HG02943 (cell line): ENCODE results near the gene ZBTB7B.

Experiments used
- ATAC-seq: cut with Tn5 transposase; IDR thresholded peaks from one replicate; pipeline ENCODE4 v1.9.1; 2021; ENCODE audit warnings: mild to moderate bottlenecking, low read depth, moderate library complexity; ENCODE audit not compliant: unreplicated experiment

Gene ZBTB7B

DNA sequence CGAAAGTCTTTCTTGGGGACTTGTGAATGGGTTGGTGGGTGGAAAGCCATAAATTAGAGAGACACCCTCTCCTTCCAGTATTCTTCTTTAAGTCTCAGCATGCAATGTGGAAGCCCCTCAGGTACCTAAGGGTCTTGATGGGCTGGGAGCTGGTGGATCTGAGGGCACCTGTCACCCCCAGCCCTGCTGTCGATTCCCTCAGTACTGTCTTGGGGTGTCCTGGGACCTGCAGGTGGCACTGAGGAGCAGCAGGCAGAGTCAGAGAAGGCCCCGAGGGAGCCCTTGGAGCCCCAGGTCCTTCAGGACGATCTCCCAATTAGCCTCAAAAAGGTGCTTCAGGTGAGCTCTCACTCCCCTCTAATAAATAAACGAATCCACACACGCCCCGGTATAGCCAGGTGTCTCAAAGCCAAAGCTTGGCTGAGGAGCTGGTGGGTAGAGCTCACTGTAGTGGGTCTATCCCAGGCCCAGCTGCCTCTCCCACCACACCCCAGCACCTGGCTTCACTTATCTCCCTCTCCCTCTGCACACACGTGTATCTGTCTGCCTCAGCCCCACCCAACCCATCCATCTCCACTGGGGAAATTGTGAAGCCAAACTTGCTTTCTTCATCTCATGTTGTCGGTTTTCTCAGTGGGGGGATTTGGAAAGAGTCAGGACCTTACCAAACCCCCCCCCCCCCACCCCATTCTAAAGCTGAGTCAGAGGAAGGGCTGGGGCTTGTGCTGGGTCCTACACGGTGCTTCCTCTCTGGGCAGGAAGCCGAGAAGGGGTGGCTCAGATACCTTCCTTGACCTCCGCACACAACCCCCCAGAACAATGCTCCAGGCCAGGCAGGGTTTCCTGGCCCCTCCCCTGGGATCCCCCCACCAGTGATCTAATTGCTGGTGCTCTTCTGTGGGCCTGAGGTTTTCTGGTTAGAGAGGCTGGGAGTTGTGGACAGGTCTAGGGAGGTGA is 50.1 kb downstream of the ZBTB7B start:
- ATAC-seq, result no peak

- ATAC-seq, result no peak
Measured at GRCh38 chr1:155053531-155054105, 51.0 kb downstream of the ZBTB7B start.

GRCh38 chr1:155057104-155057503 is 54.5 kb downstream of the ZBTB7B start:
- ATAC-seq, result no peak

DNA sequence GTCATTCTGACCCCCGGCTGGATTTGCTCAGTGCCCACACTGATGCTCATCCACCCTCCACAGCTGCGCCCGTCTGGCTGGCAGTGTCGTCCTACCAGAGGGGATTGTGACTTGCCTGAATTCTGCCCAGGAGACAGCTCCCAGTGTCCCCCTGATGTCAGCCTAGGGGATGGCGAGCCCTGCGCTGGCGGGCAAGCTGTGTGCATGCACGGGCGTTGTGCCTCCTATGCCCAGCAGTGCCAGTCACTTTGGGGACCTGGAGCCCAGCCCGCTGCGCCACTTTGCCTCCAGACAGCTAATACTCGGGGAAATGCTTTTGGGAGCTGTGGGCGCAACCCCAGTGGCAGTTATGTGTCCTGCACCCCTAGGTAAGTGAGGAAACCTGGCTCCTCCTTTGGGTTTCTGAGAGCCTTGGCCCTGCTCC is 55.2 kb downstream of the ZBTB7B start:
- no peak for ATAC-seq

DNA sequence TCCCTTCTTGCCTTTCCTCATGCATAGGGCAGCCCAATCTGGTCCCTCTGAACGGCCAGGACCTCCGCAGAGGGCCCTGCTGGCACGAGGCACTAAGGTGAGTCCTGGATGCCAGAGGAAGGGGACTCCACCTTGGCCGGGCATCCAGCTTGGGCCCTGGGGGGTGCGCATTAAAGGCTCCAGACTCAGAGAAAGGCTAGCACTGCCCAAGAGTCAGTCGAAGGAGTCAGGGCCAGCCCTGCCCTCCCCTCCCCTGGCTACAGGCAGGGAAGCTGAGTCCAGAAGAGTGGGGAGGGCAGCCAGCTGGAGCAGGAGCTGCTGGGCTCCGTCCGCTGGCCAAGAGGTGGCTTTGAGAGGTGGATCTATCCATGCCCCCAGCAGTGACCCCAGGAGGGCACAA is 58.1 kb downstream of the ZBTB7B start:
- no peak for ATAC-seq

DNA sequence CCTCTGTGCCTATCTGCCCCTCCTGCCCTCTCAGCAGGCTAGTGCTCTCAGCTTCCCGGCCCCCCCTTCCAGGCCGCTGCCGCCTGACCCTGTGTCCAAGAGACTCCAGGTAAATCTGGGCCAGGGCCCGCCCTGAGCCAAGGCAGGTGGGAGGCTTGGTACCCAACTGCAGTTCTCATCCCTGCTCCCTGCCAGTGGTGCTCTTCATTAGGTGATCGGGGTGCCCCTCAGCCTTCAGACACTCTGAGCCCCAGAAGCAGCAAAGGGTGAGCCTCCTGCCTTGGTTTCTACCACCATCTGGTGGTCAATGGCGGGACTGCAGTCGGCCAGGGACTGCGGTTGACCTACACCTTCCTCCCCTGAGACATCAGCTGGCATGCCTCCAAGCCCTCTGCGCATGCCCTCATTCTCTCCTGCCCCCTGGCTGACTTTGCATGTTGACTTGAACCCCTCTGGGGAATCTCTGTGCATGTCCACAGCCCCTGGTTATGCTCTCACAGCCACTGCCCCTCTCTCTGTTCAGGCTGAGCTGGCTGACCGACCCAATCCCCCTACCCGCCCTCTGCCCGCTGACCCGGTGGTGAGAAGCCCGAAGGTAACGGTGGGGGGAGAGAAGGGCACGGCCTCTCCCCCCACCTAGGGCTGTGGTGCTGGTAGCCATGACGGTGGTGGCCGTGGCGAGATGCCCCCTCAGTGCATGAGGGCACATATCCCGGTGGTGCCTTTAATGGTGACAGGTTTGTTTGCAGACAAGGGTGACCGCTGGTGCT is 59.0 kb downstream of the ZBTB7B start:
- ATAC-seq, result no peak

- ATAC-seq, result no peak
Measured at GRCh38 chr1:155062151-155062686, 59.6 kb downstream of the ZBTB7B start.

DNA sequence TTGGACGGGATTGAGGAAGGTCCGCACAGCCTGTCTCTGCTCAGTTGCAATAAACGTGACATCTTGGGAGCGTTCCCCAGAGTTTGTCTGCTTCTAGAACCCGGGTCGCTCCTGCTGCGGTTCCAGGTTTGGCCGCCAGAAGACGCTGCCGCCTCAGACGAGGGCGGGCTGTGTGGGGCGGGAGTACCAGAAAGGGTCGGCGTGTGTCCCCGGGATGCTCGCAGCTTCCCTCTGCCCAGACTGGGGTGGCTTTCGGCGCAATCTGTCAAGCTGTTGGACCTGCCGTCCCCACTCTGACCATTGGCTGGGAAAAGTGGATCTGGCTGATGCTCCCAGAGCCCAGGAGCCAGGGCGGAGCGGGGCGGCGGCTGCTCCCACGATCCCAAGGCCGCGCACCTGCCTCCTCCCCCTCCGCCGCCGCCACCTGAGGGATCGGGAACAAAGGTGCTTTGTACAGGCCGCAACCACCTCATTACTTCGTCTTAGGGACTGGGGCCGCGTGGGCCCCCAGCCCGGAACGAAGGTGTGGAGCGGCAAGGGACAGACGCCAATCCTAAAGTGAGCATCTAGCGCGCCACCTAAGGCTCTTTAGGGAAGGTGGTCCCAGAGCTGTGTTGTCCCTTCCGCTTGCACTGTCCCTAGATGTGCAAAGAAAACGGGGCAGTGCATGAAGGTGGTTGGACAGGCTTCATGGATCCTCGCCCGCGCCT is 60.3 kb downstream of the ZBTB7B start:
- no peak for ATAC-seq

DNA sequence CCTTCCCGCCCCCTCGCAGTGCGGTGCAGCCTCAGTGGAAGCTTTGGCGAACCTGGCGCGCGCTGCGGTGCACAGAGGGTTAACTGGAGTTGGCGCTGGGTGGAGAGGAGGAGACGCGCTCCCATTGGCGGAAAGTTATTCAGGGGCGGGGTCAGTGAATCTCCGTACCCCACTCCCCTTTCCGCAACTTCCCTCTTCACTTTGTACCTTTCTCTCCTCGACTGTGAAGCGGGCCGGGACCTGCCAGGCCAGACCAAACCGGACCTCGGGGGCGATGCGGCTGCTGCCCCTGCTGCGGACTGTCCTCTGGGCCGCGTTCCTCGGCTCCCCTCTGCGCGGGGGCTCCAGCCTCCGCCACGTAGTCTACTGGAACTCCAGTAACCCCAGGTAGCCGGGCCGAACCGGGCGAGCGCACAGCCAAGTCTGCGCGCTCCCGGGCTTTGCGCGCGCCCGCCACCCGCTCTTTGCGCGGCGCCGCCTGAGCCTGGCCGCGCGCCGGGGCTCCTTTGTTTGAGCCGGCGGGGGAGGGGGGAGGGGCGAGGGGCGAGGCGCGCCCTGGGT is 61.0 kb downstream of the ZBTB7B start, which contains the start of gene EFNA4:
Gene EFNA4 (plus strand): TSS at position 191 of the 561 bp plus-strand sequence. CDS start 84 bp downstream, at position 275.
- ATAC-seq, result peak; percentile 58

GRCh38 chr1:155064111-155064831 is 61.7 kb downstream of the ZBTB7B start:
- ATAC-seq, result no peak

DNA sequence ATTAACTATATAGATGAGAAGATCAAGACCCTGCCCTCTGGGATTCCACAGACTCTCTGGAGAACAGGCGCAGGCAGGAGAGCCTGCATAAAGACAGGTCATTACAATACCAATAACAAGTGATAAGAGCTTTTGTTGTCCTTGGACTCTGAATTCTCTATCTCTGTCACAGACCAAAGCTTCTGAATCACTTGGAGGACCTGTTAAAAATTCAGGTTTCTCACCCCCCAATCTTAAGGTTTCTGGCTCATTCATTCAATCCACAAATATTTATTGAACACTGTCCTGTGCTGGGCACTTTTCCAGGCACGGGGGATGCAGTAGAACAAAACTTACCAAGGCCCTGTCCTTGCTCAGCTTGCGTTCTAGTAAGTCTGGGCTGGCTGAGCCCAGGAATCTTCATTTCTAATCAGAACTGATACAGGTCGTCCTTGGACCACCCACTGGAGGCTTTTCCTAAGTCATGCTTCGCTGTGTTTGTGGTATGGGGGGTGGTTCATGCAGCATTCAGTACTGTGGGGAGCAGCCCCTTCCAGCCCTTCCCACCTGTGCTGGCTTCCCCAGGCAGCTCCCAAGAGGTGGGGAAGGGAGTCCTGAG is 62.3 kb downstream of the ZBTB7B start:
- ATAC-seq, result no peak

DNA sequence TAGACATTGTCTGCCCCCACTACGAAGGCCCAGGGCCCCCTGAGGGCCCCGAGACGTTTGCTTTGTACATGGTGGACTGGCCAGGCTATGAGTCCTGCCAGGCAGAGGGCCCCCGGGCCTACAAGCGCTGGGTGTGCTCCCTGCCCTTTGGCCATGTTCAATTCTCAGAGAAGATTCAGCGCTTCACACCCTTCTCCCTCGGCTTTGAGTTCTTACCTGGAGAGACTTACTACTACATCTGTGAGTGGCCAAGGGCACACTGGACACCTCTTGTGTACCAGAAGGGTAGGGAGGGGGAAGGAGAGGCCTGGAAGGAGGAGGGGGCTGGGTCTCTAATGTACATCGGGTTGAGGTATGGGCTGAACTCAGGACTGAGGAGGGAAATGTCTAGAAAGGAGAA is 64.2 kb downstream of the ZBTB7B start:
- no peak for ATAC-seq
